ENCODE results near the gene LOXHD1.

DNA sequence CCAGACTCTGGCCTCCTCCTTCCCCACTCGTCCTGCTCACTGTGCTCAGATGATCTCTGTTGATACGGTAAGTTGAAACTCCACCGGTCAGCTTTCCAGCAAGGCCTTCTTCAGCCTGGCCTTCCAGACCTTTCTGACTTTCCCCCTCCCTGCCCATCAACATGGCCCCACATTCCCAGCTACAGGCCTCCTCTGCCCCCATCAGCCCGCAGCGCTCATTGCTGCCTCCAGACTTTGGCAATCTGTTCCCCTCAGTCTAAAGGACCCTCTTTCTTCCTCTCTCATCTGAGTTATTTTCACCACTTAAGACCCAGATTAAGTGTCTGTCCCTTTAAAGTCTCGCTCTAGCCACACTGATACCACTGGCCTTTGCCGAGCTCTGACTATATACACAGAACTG is 10.6 kb downstream of the LOXHD1 start:
- TF ChIP-seq, protein P1, sequence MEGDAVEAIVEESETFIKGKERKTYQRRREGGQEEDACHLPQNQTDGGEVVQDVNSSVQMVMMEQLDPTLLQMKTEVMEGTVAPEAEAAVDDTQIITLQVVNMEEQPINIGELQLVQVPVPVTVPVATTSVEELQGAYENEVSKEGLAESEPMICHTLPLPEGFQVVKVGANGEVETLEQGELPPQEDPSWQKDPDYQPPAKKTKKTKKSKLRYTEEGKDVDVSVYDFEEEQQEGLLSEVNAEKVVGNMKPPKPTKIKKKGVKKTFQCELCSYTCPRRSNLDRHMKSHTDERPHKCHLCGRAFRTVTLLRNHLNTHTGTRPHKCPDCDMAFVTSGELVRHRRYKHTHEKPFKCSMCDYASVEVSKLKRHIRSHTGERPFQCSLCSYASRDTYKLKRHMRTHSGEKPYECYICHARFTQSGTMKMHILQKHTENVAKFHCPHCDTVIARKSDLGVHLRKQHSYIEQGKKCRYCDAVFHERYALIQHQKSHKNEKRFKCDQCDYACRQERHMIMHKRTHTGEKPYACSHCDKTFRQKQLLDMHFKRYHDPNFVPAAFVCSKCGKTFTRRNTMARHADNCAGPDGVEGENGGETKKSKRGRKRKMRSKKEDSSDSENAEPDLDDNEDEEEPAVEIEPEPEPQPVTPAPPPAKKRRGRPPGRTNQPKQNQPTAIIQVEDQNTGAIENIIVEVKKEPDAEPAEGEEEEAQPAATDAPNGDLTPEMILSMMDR (IDR thresholded peaks at IDR 0.05; ENCODE audit: borderline replicate concordance, extremely low read depth, low read length, poor library complexity, severe bottlenecking): peak; percentile 14
- no peak for TF ChIP-seq EZH2 (IDR thresholded peaks at IDR 0.05; ENCODE audit: borderline replicate concordance, low read depth, low read length, severe bottlenecking)
